GM12875 (cell line): ENCODE measurements around the gene SAYSD1.
A peak's percentile ranks its signal among the peaks of the same experiment; 100 is the strongest.

Experiments used
- H3K4me3 ChIP-seq: one replicate; pipeline ENCODE4 v1.5.1; 2011; ENCODE audit warnings: low read depth, low read length, control low read depth
- TF ChIP-seq, protein P1 (sequence below): IDR thresholded peaks from 2 replicates; pipeline ENCODE4 v1.5.1; 2011; ENCODE audit warnings: low read depth, mild to moderate bottlenecking, control low read depth, inconsistent platforms, low read length, moderate library complexity, borderline replicate concordance; ENCODE audit not compliant: insufficient read depth

Gene SAYSD1

DNA sequence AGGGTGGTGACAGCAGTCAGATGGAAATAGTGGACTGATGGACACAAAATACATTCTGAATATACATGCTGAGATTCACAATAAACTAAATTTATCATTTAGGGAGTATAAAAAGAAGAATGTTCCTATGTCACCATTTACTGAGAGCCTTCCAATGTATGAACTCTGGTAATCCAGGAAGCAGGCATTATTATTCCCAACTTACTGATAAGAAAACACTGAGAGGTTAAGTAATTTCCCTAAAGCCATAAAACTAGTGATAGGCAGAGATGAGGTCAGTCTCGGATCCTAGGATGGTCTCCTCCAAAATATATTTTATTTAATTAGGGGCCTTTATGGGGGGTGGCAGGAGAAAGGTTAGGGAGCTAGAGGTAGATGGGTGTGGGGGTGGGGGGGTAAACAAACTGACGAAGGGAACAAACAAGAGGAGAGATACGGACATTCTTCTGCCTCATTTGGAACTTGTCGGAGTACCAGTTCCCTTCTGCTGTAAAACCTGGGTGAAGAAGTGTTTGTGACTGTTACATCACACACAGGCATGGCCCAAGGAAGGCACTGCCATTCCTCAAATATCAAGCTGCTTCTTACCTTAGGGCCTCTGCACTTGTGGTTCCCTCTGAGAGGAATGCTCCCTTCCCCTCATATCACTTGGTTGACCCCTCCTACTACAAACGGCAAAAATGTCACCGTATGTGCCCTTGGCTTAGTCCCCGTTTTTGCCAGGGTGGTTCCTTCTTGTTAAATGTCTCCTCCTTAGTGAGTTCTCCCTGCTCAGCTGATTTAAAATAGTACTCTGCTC, 6.7 kb downstream of the SAYSD1 start:
- H3K4me3 ChIP-seq, result no peak overlapping the region
- TF ChIP-seq, protein P1, sequence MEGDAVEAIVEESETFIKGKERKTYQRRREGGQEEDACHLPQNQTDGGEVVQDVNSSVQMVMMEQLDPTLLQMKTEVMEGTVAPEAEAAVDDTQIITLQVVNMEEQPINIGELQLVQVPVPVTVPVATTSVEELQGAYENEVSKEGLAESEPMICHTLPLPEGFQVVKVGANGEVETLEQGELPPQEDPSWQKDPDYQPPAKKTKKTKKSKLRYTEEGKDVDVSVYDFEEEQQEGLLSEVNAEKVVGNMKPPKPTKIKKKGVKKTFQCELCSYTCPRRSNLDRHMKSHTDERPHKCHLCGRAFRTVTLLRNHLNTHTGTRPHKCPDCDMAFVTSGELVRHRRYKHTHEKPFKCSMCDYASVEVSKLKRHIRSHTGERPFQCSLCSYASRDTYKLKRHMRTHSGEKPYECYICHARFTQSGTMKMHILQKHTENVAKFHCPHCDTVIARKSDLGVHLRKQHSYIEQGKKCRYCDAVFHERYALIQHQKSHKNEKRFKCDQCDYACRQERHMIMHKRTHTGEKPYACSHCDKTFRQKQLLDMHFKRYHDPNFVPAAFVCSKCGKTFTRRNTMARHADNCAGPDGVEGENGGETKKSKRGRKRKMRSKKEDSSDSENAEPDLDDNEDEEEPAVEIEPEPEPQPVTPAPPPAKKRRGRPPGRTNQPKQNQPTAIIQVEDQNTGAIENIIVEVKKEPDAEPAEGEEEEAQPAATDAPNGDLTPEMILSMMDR, result no peak

- H3K4me3 ChIP-seq, result no peak overlapping the region
- TF ChIP-seq, protein P1, result no peak
These were observed 7.3 kb downstream of the SAYSD1 start for GRCh38 chr6:39107641-39108040.

DNA sequence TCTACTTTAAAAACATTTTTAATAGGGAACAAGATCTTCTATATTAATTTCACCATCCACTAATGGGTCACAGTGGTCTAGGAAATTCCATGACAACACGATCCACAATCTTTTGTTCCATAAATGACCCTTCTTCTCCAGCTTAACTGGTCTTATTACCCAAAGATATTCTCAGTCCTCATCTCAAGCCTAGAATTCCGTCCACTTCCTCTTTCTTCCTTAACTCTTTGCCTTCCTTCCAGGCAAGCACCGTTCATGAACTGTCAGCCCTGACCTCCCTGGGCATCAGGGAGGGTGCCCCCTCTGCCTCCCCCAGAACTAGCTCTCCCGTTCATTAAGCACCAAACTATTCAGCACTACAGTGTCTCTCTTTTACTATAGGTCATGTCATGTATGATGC, 8.0 kb downstream of the SAYSD1 start:
- no peak overlapping the region for H3K4me3 ChIP-seq
- TF ChIP-seq, protein P1, result no peak

GRCh38 chr6:39104528-39104927, 10.5 kb downstream of the SAYSD1 start:
- TF ChIP-seq, protein P1, result no peak
- no peak overlapping the region for H3K4me3 ChIP-seq

DNA sequence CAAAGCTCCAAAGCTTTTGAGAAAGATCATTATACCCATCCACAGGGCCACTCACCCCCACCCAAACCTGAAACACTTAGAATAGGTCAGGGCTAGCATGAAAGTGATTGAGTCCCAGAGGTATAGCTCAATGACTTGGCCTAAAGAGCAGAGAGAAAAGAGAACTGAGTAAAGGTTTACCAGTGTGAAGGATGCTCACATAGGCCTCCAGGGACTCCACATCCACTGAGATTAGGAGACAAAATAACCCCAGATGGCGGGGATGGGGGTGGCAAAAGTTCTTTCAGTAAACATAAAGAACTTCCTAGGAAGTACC, 12.2 kb downstream of the SAYSD1 start:
- TF ChIP-seq, protein P1, result no peak
- no peak overlapping the region for H3K4me3 ChIP-seq

DNA sequence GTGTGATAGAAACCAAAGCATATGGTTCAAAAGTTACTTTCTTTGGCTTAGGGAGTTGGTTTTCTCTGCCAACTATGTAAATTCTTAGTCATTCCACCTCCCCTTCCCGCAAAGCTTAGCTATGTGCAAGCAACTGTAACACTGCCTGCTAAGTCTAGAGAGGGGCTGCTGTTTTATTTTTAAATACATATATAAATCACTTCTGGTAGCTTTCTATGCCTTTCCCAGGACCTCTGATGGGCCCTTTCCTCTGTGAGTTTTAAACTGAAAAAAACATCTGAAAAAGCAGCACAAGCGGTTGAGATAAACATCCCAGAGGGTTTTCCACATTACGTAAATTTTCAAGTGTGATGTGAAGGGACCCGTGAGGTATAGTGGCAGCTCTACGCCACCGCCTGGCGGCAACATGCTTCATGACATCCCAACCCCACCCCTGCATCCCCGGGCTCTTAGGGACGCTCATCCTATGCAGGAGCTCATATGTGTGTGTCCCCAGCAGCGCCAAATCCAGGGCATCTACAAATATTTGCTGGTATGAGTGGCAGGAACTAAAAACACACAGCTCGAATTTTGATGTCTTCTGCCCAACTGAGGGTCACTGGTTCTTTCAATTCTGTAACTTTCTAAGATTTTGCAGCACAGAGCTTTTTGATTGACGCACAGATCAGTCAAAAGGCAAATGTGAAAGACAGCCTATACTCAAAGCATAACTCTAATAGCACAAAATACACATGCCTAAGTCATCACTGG, 12.7 kb downstream of the SAYSD1 start:
- no peak overlapping the region for H3K4me3 ChIP-seq
- TF ChIP-seq, protein P1, result peak; percentile 67; the same call in 1 of the 2 replicates

- TF ChIP-seq, protein P1, result no peak
- no peak overlapping the region for H3K4me3 ChIP-seq
These were observed 14.6 kb downstream of the SAYSD1 start for GRCh38 chr6:39100358-39100757.
